K562 (cell line): ENCODE data around the gene FCAMR. TPM values are rescaled to one million over a fixed set of nuclear protein-coding genes. Genes with fewer than 3 reads are reported as not detected.
A peak's percentile ranks its signal among the peaks of the same experiment; 100 is the strongest.

Experiments used
- ATAC-seq: fragments of 200-7000 bp; cut with Tn5 transposase; 3 replicates; pipeline ENCODE4 v1.9.1; 2020; ENCODE audit warnings: moderate library complexity
- BruUV-seq: library from RNA; stranded (reverse); fragments of 400-500 nt; replicated peaks from 2 replicates; lab custom pipeline; 2021; lab: Mats Ljungman, UMichigan
- CTCF ChIA-PET: fragments of 300-600 bp; formaldehyde crosslinking; extraction: SDS; loops from one replicate; lab custom pipeline; 2021; ENCODE audit warnings: low intra/inter-chr PET ratio; lab: Yijun Ruan, JAX
- POLR2A ChIA-PET: fragments of 300-600, 350-650 bp; sonication (Branson Sonifier 250); formaldehyde crosslinking; extraction: SDS; loops from one replicate; lab custom pipeline; 2021; ENCODE audit warnings: antibody characterized with exemption, inconsistent platforms; lab: Yijun Ruan, JAX
- DNase-seq, 4 experiments: peaks; one replicate each; pipeline versions ENCODE4 v3.0.0 to v3.0.0-alpha.2; 2011 to 2018; ENCODE audit warnings: low spot score in 3 of 4, mixed read lengths in 3 of 4; ENCODE audit errors: extremely low read depth in 1 of 4
- FAIRE-seq: peaks from 2 replicates; lab custom pipeline; 2011; peaks lifted over from hg19 to GRCh38; lab: Jason Lieb, UNC
- H2AFZ ChIP-seq: 2 replicates; pipeline ENCODE4 v1.6.0; 2011; ENCODE audit warnings: low read depth, low read length, control low read depth, inconsistent platforms
- H3K27ac ChIP-seq: fragments of 200-600 bp; 3 replicates; pipeline ENCODE4 v1.8.0; 2011; ENCODE audit warnings: low read depth, mild to moderate bottlenecking, control low read depth, inconsistent platforms, low read length, moderate library complexity, mixed read lengths; ENCODE audit errors: extremely low read depth
- H3K27me3 ChIP-seq, 2 experiments: fragments of 300-600 bp in 1 of 2; 2 replicates in 1 of 2; 3 replicates in 1 of 2; pipeline versions ENCODE4 v1.6.0 to v1.8.0; 2011; ENCODE audit warnings: inconsistent platforms in 2 of 2, low read length in 2 of 2, mild to moderate bottlenecking in 1 of 2, mixed read lengths in 1 of 2, moderate library complexity in 1 of 2; ENCODE audit not compliant: control insufficient read depth in 2 of 2, insufficient read depth in 2 of 2
- H3K36me3 ChIP-seq: fragments of 300-600 bp; 3 replicates; pipeline ENCODE4 v1.8.0; 2011; ENCODE audit warnings: mild to moderate bottlenecking, low read length, inconsistent platforms; ENCODE audit not compliant: control insufficient read depth, insufficient read depth
- H3K4me1 ChIP-seq, 2 experiments: fragments of 200-600 bp in 1 of 2; replicated peaks in 1 of 2; 2 replicates in 1 of 2; 3 replicates in 1 of 2; pipeline versions ENCODE4 v1.5.1 to v1.8.0; 2011; ENCODE audit warnings: inconsistent platforms in 2 of 2, low read length in 2 of 2, mild to moderate bottlenecking in 1 of 2, mixed read lengths in 1 of 2, moderate library complexity in 1 of 2; ENCODE audit not compliant: control insufficient read depth in 2 of 2, insufficient read depth in 2 of 2
- H3K4me2 ChIP-seq: 2 replicates; pipeline ENCODE4 v1.6.1; 2011; ENCODE audit warnings: low read length, control low read depth, inconsistent platforms, mixed read lengths; ENCODE audit not compliant: insufficient read depth
- H3K4me3 ChIP-seq: fragments of 200-600 bp; sonication (generic), shearing (Covaris generic); 2 replicates; pipeline ENCODE4 v1.5.1; 2016; ENCODE audit warnings: control low read depth, inconsistent platforms
- H3K79me2 ChIP-seq: fragments of 200-600 bp; 3 replicates; pipeline ENCODE4 v1.8.0; 2011; ENCODE audit warnings: low read length, inconsistent platforms; ENCODE audit not compliant: control insufficient read depth, insufficient read depth
- H3K9ac ChIP-seq, 2 experiments: 2 replicates each; pipeline versions ENCODE4 v1.6.0 to v1.6.1; 2011; ENCODE audit warnings: low read depth in 2 of 2, low read length in 2 of 2, control low read depth in 1 of 2, inconsistent platforms in 1 of 2, mild to moderate bottlenecking in 1 of 2, mixed read lengths in 1 of 2; ENCODE audit not compliant: insufficient read depth in 1 of 2
- H3K9me1 ChIP-seq: one replicate; pipeline ENCODE4 v1.6.0; 2011; ENCODE audit warnings: inconsistent platforms, mild to moderate bottlenecking, low read length, moderate library complexity; ENCODE audit not compliant: control insufficient read depth, insufficient read depth
- H3K9me3 ChIP-seq: replicated peaks from 2 replicates; pipeline ENCODE4 v1.5.1; 2011; ENCODE audit warnings: low read depth, low read length, inconsistent platforms; ENCODE audit not compliant: control insufficient read depth, insufficient read depth
- H4K20me1 ChIP-seq: replicated peaks from 2 replicates; pipeline ENCODE4 v1.6.1; 2011; ENCODE audit warnings: low read length, inconsistent platforms, mixed read lengths; ENCODE audit not compliant: control insufficient read depth, insufficient read depth
- ARNT ChIP-seq, 2 experiments: fragments of 450-650 bp; IDR thresholded peaks; 2 replicates each; pipeline ENCODE4 v1.6.1; 2016; ENCODE audit warnings: mild to moderate bottlenecking in 1 of 2
- EP300 ChIP-seq: IDR thresholded peaks from 2 replicates; pipeline ENCODE4 v1.6.1; 2012; ENCODE audit warnings: low read length, improper control_type of control experiment
- FOS ChIP-seq: IDR thresholded peaks from 3 replicates; pipeline ENCODE4 v1.6.1; 2011; ENCODE audit not compliant: insufficient read length; ENCODE audit errors: extremely low read depth
- KLF16 ChIP-seq: IDR thresholded peaks from 2 replicates; pipeline ENCODE4 v1.6.1; 2016; ENCODE audit warnings: antibody characterized with exemption
- MCM5 ChIP-seq: fragments of 450-650 bp; IDR thresholded peaks from 2 replicates; pipeline ENCODE4 v1.6.1; 2016; ENCODE audit warnings: low read depth
- RAD51 ChIP-seq: fragments of 450-650 bp; IDR thresholded peaks from 2 replicates; pipeline ENCODE4 v1.7.1; 2016; ENCODE audit warnings: low read depth, mild to moderate bottlenecking, borderline replicate concordance
- ZNF384 ChIP-seq: IDR thresholded peaks from 2 replicates; pipeline ENCODE4 v1.6.1; 2012; ENCODE audit warnings: low read depth, low read length, improper control_type of control experiment
- ZNF431 ChIP-seq: sonication (generic); formaldehyde crosslinking; IDR thresholded peaks from 2 replicates; pipeline ENCODE4 v1.8.0; 2022; ENCODE audit warnings: mild to moderate bottlenecking, missing genetic modification reagents
- WGBS: fragments of 100-300 bp; shearing (Covaris generic); methylation state at CpG from one replicate; pipeline ENCODE4 v1.1.6; 2016; ENCODE audit warnings: low coverage, mixed read lengths; ENCODE audit not compliant: insufficient coverage; ENCODE audit errors: missing lambda C conversion rate; 5-methylcytosine and 5-hydroxymethylcytosine counted together
- in situ Hi-C: fragments of 300-500 bp; cut with MboI; formaldehyde crosslinking; loops from 4 replicates; pipeline ENCODE4 v1.15.0; 2018; ENCODE audit warnings: inconsistent platforms, mixed read lengths
- intact Hi-C: fragments of 100-400 bp; cut with micrococcal nuclease; formaldehyde crosslinking; loops from 2 replicates; pipeline ENCODE4 v1.14.2; 2022
- polyA plus RNA-seq, 8 experiments: library from polyadenylated mRNA; depleted of rRNA in 4 of 8; stranded (reverse) in 5 of 8; unstranded in 3 of 8; fragments of >200 nt; fragmentation: Nextera tagmentation in 2 of 8; fragmentation: Illumina TruSeq in 1 of 8; extraction: Ambion mirVana in 2 of 8; extraction: Trizol in 1 of 8; gene quantifications; 2 replicates each; pipeline versions ENCODE4 v1.2.1 to v1.2.3, GENCODE V29; 2011 to 2014; ENCODE audit warnings: inconsistent platforms in 1 of 8, missing spikeins in 1 of 8
- total RNA-seq, 7 experiments: library from RNA; depleted of rRNA in 6 of 7; stranded (reverse); fragments of >200 nt in 6 of 7; fragmentation: Illumina TruSeq in 2 of 7; extraction: Trizol in 2 of 7; gene quantifications; 2 replicates each; pipeline versions ENCODE4 v1.2.1 to v1.2.3, GENCODE V29; 2011 to 2021; ENCODE audit warnings: low replicate concordance in 1 of 7
- TF ChIP-seq, protein P1 (sequence below): fragments of 450-650 bp; formaldehyde crosslinking; IDR thresholded peaks from 2 replicates; pipeline ENCODE4 v1.4.0; 2020; ENCODE audit warnings: mild to moderate bottlenecking, moderate library complexity
- TF ChIP-seq, protein P2 (sequence below), 3 experiments: IDR thresholded peaks in 2 of 3; conservative IDR thresholded peaks in 1 of 3; 2 replicates each; pipeline ENCODE4 v1.5.1; 2011 to 2012; ENCODE audit warnings: low read length in 3 of 3, mild to moderate bottlenecking in 3 of 3, control low read depth in 2 of 3, improper control_type of control experiment in 1 of 3, inconsistent platforms in 1 of 3, low read depth in 1 of 3, mixed read lengths in 1 of 3, moderate library complexity in 1 of 3; ENCODE audit not compliant: insufficient read depth in 2 of 3
- TF ChIP-seq, protein P3 (sequence below): fragments of 250-450 bp; sonication (Bioruptor Pico); IDR thresholded peaks from 2 replicates; pipeline ENCODE4 v1.4.0; 2020; ENCODE audit warnings: borderline replicate concordance
- TF ChIP-seq, protein P4 (sequence below): fragments of 150-350 bp; conservative IDR thresholded peaks from 2 replicates; pipeline ENCODE4 v1.6.1; 2014; ENCODE audit warnings: low read length

Gene FCAMR
- total and polyA plus RNA-seq, 9 of the 15 experiments (the other 6 are each of a cell fraction or from before 2014, with no cell fraction given): not detected

DNA sequence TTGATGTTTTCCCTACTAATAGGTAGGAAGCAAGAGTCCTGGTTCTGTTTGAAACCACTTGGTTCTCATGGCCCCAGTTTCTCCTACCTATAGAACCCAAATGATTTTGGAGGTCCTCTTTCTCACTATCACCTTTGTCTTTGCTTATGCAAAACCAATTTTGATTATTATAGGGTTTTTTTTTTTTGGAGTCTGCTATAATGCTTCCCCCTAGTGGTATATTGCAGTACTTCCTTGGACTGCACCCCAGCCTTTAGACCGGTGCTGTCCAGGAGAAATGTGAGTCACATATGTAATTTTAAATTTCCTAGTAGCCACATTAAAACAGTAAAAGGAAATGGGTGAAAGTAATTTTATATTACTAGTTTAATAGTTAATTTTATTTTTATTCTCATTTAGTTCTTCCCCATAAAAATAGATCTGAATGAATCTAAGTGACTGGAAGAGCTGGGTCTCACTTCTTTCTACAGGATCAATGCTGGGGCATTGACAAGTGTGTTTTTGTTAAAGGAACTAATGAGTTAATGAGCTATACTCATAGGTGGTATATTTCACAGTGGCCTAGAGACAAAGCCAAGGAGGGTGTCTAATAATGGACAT, 59.1 kb downstream of the FCAMR start:
- FAIRE-seq: peak; percentile 67
- intact Hi-C loops: loop anchor here (2.0 to 5.0 kb wide), 5 partner anchors 46 to 586 kb away; partner anchors contain the start of genes CR1 and IL20
- in situ Hi-C loops: loop anchor here (5.0 to 25.0 kb wide), 3 partner anchors 174 to 424 kb away; partner anchors contain the start of gene EIF2D
- 0 out of 2 replicates have a peak, but pooled peaks have one; percentile 30 for TF ChIP-seq KLF16
- no peak for TF ChIP-seq EP300
- no peak for TF ChIP-seq MCM5
- TF ChIP-seq ARNT (IDR thresholded peaks at IDR 0.05): 0 out of 4 replicates have a peak, but pooled peaks of 1 of the 2 experiments have one; percentile 44
- TF ChIP-seq, protein P1, sequence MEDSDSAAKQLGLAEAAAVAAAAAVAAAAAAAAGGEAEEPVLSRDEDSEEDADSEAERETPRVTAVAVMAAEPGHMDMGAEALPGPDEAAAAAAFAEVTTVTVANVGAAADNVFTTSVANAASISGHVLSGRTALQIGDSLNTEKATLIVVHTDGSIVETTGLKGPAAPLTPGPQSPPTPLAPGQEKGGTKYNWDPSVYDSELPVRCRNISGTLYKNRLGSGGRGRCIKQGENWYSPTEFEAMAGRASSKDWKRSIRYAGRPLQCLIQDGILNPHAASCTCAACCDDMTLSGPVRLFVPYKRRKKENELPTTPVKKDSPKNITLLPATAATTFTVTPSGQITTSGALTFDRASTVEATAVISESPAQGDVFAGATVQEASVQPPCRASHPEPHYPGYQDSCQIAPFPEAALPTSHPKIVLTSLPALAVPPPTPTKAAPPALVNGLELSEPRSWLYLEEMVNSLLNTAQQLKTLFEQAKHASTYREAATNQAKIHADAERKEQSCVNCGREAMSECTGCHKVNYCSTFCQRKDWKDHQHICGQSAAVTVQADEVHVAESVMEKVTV (CRISPR knock-in tag): 0 out of 2 replicates have a peak, but pooled peaks have one; percentile 6
- TF ChIP-seq ZNF431 (CRISPR knock-in tag): no peak
- TF ChIP-seq, protein P2, sequence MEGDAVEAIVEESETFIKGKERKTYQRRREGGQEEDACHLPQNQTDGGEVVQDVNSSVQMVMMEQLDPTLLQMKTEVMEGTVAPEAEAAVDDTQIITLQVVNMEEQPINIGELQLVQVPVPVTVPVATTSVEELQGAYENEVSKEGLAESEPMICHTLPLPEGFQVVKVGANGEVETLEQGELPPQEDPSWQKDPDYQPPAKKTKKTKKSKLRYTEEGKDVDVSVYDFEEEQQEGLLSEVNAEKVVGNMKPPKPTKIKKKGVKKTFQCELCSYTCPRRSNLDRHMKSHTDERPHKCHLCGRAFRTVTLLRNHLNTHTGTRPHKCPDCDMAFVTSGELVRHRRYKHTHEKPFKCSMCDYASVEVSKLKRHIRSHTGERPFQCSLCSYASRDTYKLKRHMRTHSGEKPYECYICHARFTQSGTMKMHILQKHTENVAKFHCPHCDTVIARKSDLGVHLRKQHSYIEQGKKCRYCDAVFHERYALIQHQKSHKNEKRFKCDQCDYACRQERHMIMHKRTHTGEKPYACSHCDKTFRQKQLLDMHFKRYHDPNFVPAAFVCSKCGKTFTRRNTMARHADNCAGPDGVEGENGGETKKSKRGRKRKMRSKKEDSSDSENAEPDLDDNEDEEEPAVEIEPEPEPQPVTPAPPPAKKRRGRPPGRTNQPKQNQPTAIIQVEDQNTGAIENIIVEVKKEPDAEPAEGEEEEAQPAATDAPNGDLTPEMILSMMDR (IDR thresholded peaks at IDR 0.05 in 2 of 3, conservative IDR thresholded peaks at IDR 0.05 in 1 of 3; ENCODE audit: insufficient read depth in 2 of 3, low read depth in 1 of 3, low read length in 3 of 3): peak; percentile 79 to 91 (median 80)
- peak; percentile 90 for TF ChIP-seq ZNF384
- TF ChIP-seq FOS: no peak
- TF ChIP-seq RAD51: no peak
- TF ChIP-seq, protein P3, sequence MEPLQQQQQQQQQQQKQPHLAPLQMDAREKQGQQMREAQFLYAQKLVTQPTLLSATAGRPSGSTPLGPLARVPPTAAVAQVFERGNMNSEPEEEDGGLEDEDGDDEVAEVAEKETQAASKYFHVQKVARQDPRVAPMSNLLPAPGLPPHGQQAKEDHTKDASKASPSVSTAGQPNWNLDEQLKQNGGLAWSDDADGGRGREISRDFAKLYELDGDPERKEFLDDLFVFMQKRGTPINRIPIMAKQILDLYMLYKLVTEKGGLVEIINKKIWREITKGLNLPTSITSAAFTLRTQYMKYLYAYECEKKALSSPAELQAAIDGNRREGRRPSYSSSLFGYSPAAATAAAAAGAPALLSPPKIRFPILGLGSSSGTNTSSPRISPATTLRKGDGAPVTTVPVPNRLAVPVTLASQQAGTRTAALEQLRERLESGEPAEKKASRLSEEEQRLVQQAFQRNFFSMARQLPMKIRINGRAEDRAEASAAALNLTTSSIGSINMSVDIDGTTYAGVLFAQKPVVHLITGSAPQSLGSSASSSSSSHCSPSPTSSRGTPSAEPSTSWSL: no peak
- TF ChIP-seq, protein P4, sequence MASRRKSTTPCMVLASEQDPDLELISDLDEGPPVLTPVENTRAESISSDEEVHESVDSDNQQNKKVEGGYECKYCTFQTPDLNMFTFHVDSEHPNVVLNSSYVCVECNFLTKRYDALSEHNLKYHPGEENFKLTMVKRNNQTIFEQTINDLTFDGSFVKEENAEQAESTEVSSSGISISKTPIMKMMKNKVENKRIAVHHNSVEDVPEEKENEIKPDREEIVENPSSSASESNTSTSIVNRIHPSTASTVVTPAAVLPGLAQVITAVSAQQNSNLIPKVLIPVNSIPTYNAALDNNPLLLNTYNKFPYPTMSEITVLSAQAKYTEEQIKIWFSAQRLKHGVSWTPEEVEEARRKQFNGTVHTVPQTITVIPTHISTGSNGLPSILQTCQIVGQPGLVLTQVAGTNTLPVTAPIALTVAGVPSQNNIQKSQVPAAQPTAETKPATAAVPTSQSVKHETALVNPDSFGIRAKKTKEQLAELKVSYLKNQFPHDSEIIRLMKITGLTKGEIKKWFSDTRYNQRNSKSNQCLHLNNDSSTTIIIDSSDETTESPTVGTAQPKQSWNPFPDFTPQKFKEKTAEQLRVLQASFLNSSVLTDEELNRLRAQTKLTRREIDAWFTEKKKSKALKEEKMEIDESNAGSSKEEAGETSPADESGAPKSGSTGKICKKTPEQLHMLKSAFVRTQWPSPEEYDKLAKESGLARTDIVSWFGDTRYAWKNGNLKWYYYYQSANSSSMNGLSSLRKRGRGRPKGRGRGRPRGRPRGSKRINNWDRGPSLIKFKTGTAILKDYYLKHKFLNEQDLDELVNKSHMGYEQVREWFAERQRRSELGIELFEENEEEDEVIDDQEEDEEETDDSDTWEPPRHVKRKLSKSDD: no peak

More for the DNA sequence above, 59.1 kb downstream of the FCAMR start:
- Histone ChIP-seq H3K27me3 (peaks cover 40 to 57% of the 10 kb centered on the region in 2 experiments), H2AFZ (no peak overlapping the region), H4K20me1 (0 out of 2 replicates have a peak, but pooled peaks cover 3% of the 10 kb centered on the region), H3K4me2 (no peak overlapping the region), H3K9ac (no peak overlapping the region), H3K4me1 (peaks cover 9 to 18% of the 10 kb centered on the region in 2 experiments; a peak in 4 of 5 replicates), H3K9me1 (no peaks in the 10 kb centered on the region), H3K4me3 (no peak overlapping the region), H3K79me2 (no peaks in the 10 kb centered on the region), H3K27ac (no peak overlapping the region), H3K9me3 (no peaks in the 10 kb centered on the region), H3K36me3 (no peaks in the 10 kb centered on the region)
- peak; percentile 76 to 86 (median 82) for DNase-seq
- WGBS: 0% methylated on average over 1 of the region's 1 CpG
- no TSS peak for BruUV-seq
- POLR2A ChIA-PET: interaction anchor here (0.5 to 0.7 kb wide), 2 partner anchors 21 to 168 kb away, joined by 3 read pairs; no protein-coding TSS in a partner anchor
- peak; percentile 61 for ATAC-seq
- CTCF ChIA-PET: interaction anchor here (0.6 to 3.8 kb wide), 18 partner anchors 71 to 588 kb away, joined by 3 to 43 read pairs (median 6); partner anchors contain the start of genes DYRK3 and EIF2D
